ENCODE results near the gene OR10G8.
"Not testable (repeated sequence)": the region's sequence is repeated elsewhere in the genome, so short reads cannot be mapped to it uniquely, and the experiment has no call there.

Gene OR10G8

GRCh38 chr11:124026498-124026897, at the start of gene OR10G8:
OR10G8 (plus strand) TSS chr11:124026798; CDS start chr11:124029623, 2,825 bp downstream.
- no peak for DNase-seq (ENCODE audit: low read depth)

GRCh38 chr11:123977731-123978347, 48.8 kb upstream of the OR10G8 start, which contains the start of gene OR10S1:
OR10S1 (minus strand) TSS chr11:123977781; CDS start chr11:123977664, 117 bp downstream.
- DNase-seq (ENCODE audit: low read depth): no peak

- DNase-seq (ENCODE audit: low read depth): no peak
These were observed 47.3 kb upstream of the OR10G8 start for GRCh38 chr11:123979311-123979710.

GRCh38 chr11:123995119-123995518, 31.5 kb upstream of the OR10G8 start, which contains the start of gene OR10G6:
OR10G6 (minus strand) TSS chr11:123995161; CDS start chr11:123995161, 0 bp downstream.
- no peak for DNase-seq (ENCODE audit: low read depth)

GRCh38 chr11:124012697-124013096, 13.9 kb upstream of the OR10G8 start, which contains the start of gene OR10G4:
OR10G4 (plus strand) TSS chr11:124012997; CDS start chr11:124015575, 2,578 bp downstream.
- DNase-seq (ENCODE audit: low read depth): no peak

- DNase-seq (ENCODE audit: low read depth): not testable (repeated sequence)
These were observed 10.8 kb upstream of the OR10G8 start for GRCh38 chr11:124015837-124016236.

GRCh38 chr11:124036666-124037065, 10.1 kb downstream of the OR10G8 start:
- DNase-seq (ENCODE audit: low read depth): no peak

GRCh38 chr11:124039557-124039956, 13.0 kb downstream of the OR10G8 start:
- no peak for DNase-seq (ENCODE audit: low read depth)

GRCh38 chr11:124041254-124041653, 14.7 kb downstream of the OR10G8 start, which contains the start of gene OR10G7:
OR10G7 (minus strand) TSS chr11:124041325; CDS start chr11:124039001, 2,324 bp downstream.
- no peak for DNase-seq (ENCODE audit: low read depth)

GRCh38 chr11:124043420-124043819, 16.8 kb downstream of the OR10G8 start:
- DNase-seq (ENCODE audit: low read depth): no peak

- no peak for DNase-seq (ENCODE audit: low read depth)
These were observed 24.1 kb downstream of the OR10G8 start for GRCh38 chr11:124050748-124051147.

GRCh38 chr11:124052966-124053365, 26.4 kb downstream of the OR10G8 start:
- DNase-seq (ENCODE audit: low read depth): no peak

- no peak for DNase-seq (ENCODE audit: low read depth)
These were observed 42.1 kb downstream of the OR10G8 start for GRCh38 chr11:124068601-124069110.

GRCh38 chr11:124069429-124070401, 43.1 kb downstream of the OR10G8 start:
- DNase-seq (ENCODE audit: low read depth): peak; percentile 61

GRCh38 chr11:124070915-124071622, 44.5 kb downstream of the OR10G8 start:
- peak; percentile 78 for DNase-seq (ENCODE audit: low read depth)

GRCh38 chr11:124071623-124071948, 45.0 kb downstream of the OR10G8 start:
- DNase-seq (ENCODE audit: low read depth): no peak

- no peak for DNase-seq (ENCODE audit: low read depth)
These were observed 45.5 kb downstream of the OR10G8 start for GRCh38 chr11:124072147-124072546.

GRCh38 chr11:124074554-124074953, 48.0 kb downstream of the OR10G8 start:
- DNase-seq (ENCODE audit: low read depth): no peak

GRCh38 chr11:124075492-124075840, 48.9 kb downstream of the OR10G8 start:
- DNase-seq (ENCODE audit: low read depth): no peak

- DNase-seq (ENCODE audit: low read depth): no peak
These were observed 49.4 kb downstream of the OR10G8 start for GRCh38 chr11:124075841-124076651.

- no peak for DNase-seq (ENCODE audit: low read depth)
These were observed 50.7 kb downstream of the OR10G8 start for GRCh38 chr11:124077266-124077665.
